Kidney glomerular epithelial cell (primary cell): ENCODE measurements around the gene ASCC1.
A peak's percentile ranks its signal among the peaks of the same experiment; 100 is the strongest.

Source experiments
- DNase-seq: peaks from one replicate; lab custom pipeline; 2025; lab: John Stamatoyannopoulos, UW

Gene ASCC1

DNA sequence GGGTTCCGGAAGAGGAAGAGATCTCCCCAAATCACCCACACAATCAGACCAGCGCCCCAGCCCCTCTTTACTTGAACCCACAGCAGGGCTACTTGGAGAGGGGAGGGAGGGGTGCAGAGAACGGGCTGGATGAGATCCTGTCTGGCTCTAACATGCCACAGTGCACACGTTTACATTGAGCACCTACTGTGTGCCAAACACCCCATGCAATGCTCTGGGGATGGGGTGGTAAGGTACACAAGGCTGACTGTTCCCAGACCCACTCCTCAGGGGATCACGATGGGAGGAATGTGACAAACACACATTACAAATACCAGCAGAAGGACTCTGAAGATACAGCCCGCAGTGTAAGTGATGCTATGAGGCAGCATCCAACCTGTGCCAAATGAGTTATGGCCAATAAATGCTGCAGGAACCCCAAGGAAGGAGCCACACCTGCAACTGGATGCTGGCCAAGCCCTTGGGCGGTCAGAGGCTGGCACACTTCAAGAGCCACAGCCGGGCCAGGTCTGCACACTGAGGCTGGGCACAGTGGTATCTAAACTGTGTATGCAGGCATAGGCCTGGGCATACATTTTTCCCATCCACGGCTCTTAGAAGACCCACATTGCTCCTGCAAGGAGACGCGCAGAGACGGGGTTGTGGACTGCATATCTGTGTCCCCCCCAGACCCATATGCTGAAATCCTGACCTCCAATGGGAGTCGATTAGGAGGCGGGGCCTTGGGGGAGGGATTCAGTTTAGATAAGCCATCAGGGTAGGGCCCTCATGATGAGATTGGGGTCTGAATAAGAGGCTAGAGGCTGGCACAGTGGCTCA lies 134.1 kb downstream of the ASCC1 start:
- DNase-seq = no peak

DNA sequence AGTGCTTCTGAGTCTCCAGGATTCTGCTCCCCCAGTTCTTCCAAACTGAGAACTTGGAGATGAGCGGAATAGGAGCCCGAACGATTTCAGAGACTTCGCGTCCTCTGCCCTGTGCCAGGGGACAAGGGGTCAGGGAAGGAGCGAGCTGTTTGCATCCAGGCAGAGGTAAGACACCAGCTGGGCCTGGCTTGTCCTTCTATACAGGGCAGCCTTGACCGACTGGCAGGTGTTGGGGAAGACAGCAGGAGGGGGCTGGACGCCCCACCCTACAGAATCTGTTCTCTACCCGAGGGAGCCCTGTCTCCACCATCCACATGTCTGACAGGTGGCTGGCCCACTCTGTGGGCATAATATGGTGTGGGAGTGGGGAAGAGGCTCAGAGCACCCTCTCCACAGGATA lies 134.9 kb downstream of the ASCC1 start:
- DNase-seq = no peak

DNA sequence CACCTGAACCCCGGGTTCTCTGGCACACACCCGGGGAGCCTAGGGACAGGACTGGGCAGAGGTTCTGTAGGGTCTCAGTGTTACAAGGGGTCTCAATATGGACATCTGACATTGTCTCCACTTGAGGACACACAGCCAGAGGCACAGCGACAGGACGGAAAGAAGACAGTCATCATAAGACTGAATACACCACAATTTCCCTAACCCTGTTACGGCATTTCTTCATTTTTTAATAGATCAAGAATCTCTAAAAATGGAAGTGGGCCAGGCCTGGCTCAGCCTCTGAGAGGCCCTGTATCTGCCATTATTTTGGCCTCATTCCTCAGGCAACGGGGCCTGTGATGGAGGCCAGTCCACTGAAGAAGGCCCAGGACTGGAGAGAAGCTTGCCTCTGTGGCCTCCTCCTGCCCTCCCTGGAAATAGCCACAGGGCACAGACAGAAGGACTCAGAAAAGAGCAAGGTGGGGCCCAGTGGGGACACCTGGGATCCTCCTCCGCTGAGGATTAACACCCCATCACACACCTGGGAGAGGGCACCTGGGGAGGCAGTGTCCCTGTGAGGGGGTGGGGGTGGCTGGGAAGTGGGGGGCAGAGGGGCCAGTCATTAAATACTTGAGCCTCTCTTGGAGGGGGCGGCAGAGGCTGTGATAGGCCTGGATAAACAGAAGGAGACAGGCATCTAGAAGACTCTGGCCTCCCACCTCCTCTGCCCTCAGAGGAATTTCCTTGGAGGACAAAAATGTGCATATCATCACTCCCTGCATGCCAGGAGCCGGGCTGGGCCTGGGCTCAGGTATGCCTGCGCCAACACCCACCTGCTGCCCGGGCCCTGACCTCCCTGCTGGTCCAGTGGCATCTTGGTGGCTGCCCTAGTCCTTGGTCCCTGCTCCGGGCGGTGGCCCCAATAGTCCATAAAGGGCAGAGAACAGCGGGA lies 135.8 kb downstream of the ASCC1 start:
- DNase-seq = peak; percentile 47

DNA sequence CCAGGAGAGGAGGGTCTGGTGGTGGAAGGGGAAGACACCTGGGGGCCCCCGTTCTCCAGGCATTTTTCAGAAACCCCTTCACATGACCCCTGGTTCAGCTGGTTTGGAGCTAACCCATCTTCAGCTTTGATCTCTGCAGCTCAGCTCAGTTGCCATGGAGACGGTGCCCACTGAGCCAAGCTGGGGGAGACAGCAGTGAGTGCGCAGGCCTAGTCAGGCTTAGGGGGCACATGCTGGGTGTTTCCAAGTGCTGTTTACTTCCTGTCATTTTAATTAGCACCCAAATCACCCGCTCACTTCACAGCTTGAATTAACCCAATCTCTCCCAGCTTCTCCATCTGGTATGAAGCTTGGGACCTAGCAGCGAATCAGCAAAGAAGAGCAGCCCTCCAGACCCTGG lies 136.7 kb downstream of the ASCC1 start:
- DNase-seq = no peak

DNA sequence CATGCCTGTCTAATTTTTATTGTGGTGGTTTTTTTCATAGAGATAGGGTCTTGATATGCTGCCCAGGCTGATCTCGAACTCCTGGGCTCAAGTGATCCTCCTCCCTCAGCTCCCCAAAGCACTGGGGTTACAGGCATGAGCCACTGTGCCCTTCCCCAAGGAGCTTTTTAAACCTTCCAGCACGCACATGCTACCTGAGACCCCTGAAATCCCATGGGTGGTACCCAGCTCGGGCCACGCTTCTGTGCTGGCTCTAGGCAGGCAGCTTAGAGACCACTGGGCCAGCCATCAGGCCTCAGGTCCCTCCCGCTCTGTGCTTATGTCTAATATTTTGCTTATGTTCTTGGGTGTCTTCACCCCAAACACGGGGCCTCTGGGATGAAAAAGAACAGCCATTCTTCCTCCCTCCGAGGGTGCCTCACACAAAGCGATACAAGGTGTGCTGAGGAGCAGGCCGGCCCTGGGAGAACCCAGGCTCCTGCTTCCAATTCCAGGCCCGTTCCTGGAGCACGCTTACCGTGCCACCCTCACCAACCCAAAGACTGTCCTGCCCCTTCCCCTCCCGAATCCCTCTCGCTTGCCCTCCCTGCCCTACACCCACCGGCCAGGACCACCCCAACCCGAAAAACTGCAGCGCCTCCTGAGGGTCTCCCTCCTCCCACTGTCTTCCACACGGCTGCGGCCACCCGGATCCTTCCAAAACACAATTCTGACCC lies 138.6 kb downstream of the ASCC1 start:
- DNase-seq = no peak

DNA sequence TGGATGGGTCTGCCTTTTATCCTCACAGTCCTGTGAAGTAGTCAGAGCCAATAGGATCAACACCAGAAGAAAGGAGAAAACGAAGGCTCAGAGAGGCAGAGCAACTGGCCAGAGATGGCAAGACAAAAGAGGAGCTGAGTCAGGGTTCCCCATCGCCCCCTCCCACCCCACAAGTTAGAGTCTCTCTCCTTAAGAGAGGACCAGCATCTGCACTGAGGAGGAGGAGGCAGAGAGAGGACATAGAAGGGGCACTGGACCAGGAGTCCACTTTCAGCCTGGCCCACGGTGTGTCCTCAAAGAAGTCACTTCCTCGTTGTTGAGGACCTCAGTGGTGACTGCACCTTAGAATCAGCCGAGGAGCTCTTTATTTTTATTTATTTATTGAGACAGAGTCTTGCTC lies 139.3 kb downstream of the ASCC1 start:
- no peak for DNase-seq

DNA sequence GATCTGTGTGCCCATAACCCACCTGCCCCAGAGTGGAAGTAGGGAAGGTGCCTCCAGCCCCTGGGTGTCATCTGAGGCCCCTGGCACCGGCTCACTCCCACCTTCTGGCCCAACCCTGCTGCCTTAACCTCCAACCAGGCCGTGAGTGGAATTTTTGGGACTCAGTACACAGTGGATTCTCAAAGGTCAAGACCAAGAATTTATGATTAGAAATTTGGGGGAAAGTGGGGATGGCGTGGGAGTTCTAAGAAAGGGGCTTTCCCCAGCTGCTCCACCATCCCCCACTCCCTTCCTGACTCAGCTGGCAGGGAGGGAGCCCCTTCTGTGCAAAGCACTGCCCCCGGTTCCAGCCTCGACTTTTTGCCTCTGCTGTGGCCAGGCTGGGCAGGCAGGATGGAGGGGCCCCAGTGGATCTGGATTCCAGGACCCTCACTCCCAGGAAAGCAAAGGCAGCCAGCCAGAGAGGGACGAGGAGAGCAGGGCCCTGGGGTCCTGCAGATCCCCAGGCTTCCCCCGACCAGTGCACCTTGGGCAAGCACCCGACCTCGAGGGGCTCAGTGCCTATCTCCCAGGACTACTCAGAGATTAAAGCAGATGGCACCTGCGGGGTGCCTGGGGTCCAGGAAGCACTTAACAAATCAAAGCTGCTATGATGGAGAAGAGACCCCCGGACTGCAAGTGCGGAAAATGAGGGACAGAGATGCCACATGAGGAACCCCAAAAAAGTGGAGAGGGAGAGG lies 140.5 kb downstream of the ASCC1 start:
- no peak for DNase-seq

DNA sequence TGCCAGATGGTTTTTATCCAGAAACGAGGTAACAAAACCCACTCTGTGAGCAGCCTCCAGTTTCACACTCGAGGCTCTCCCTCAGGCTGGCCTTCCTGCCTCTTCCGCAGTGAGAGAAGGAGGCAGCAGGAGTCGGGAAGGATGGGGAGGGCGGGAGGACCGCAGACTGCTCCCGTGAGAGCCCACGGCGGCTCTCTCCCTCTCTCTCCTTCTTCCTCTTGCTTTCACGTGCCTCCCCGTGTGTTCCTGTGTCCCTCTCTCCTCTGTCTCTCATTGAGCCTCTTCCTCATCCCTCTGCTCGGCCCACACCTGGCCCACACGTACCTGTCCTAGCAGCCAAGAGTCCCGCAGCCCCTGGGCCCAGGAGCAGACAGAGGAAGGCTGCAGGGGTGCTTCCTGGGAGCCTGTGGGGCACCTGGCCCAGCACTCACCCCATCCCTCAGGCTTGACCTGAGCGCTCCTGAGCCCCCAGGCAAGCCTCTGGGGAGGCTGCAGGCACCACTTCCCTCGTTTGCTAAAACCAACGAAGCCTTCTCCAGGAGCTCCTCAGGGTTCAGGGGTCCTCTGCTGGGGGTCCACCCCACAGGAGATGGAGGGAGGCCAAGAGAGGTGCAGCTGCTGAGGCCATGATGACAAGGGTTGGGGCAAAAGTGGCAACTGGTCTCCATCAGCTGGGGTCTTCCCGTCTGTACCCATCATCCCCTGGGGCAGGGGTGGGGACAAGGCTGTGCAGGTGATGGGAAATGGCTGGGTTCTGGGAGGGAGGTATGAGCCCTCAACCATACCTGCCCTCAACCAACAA lies 141.3 kb downstream of the ASCC1 start:
- DNase-seq = no peak

DNA sequence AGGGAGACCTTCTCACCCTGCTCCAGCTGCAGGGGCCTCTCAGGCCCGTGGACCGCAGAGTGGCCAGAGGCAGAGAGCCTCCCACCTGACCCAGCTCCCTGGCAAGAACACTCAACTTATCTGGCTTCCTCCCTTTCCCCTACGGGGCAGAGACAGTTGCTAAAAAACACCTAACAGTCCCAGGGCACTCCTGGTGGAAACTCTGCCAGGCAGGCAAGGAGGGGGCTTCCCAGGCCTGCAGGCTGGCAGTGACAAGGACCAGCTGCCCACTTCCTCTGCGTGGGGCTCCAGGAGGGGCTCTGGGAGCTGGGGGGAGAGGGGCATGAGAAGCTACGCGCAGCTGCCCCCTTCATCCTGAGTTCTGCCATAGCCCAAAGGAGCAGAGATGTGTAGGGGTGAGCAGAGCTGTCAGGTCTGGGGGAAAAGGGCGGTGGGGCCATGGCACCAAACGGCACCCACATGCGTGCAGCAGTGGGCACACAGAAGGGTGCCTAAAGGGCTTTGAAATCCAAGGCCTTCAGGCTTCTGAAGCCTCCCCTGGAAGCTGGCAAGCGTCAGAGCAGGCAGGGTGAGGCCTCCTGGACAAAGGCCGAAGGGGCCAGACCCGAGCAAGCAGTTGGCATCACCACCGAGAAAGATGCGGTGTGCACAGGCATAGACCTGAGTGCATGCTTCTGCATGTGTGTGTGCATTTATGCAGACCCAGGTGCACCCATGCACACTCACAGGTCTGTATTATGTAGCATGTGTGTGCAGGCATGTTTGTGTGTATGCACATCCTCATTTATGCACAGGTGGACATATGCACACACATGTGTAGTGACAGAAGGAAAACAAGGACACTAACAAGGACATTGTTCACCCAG lies 142.1 kb downstream of the ASCC1 start:
- DNase-seq = no peak

DNA sequence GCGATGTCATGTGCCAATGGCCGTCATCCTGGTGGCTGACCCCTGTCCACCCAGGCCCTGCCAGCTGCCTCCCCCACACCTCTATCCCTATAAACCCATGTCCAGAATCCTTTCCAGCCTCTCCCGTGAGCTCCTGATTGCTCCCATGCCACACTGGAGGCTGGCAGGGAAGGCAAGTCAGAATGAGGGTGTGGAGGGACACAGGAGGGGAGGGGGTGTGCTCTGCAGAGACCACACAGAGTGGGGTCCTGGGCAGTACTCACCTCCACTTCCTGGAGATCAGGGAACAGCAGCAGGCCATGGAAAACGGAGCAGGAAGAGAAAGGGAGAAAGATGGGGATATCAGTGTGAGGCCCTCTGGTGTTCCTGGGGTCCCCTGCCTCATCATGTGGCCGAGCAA lies 143.4 kb downstream of the ASCC1 start:
- DNase-seq = no peak

DNA sequence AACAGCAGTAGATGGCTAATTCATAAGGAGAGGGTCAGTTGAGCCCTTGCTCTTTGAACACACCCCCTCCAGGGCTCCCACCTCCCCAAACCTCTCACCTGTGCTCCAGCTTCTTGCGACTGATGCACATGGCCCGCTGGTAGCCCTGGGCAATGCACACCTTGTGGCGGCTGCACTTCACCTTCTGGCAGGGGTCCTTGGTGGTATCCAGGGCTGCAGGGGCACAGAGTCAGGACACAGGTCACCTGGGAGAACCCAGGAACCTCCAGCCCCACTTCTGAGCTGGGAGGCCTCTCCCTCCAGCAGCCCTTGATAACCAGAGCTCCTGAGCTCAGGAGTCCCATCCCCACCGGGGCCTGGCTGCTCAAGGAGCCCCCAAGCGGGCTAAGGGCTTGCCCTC lies 144.0 kb downstream of the ASCC1 start:
- DNase-seq = no peak

DNA sequence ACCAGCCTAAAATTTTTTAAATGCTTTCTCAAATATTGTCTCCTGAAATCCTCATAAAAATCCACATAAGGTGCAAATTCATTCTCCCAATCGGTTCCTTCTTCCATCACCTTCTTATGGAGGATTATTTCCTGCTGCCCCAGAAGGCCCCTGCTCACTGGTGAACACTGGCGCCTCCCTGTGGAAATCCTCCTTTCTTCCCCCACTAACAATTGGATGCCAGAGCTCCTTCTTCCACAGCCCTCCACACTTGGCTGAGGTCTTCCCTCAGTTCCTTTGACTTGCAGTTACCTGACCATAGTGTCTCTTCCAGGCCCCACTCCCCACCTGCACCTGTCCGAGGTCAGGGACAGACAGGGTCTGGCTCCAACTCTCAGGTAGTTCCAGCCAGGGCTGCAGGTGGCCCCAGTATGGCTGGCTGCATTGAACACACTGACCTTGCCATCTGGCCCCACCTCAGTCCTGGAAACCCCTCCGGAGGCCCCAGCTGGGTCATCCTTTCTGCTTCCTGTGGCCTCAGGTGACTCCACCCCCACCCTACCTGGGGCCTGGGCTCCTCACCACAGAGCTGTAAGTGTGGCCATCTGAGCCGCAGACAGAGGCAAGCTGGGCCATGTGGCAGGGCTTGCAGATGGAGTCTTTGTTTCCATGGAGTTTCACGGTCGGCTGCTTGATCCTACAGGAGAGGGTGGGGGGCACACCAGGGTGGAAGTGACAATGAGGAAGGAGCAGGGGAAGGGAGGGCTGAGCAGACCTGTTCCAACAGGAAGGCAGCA lies 146.1 kb downstream of the ASCC1 start:
- no peak for DNase-seq

DNA sequence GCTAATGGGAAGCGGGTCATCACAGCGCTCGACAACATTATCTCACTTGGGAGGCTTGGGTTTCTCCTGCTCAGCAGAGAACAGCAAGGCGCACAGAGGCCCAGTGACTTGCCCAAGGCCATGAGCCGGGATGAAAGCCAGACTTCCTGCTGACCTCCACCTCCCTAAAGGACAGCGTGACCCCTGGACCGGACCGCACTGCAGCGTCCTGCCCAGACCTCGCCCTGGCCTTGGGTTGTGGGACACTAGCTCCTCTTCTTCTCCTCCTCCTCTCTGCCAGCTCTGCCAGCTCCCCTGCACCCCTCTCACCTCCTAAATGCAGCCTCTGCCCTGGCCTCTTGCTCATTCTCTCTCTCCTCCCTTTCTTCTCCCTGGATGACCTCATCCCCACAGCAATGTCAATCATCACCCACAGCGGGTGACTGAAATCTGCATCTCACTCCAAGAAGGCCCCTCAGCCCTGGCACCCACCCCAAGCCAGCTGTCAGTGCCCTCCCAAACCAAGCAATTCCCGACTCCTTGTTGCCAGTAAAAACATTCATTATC lies 147.1 kb downstream of the ASCC1 start:
- DNase-seq = no peak

DNA sequence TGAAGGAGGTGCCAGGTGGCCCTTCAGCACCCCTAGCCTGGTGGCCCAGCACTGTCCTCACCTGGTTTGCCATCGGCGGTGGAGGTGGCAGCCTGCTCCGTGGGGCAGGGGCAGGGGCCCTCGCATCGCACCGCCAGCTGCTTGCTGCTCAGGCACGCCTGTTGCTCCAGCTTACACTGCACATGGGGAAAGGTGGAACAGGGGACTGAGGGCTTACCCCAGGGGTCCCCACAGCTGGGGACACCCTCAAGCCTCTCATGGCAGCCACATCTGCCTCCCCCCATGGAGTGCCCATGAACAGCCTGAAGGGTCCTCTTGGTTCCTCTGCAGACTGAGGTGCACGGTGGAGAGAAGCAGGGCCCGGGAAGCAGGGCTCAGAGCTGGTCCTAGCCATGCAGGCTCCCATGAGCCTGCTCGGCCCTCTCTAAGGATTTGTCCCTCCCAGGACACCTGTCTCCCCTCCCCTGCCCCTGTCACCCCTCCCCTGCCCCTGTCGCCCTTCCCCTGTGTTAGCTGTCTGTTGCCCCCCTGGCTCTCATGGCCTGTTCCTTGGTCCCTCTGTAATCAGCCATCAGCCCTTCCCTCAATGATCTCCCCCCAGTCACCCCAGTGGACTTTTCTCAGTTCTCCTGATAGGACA lies 147.8 kb downstream of the ASCC1 start:
- no peak for DNase-seq

DNA sequence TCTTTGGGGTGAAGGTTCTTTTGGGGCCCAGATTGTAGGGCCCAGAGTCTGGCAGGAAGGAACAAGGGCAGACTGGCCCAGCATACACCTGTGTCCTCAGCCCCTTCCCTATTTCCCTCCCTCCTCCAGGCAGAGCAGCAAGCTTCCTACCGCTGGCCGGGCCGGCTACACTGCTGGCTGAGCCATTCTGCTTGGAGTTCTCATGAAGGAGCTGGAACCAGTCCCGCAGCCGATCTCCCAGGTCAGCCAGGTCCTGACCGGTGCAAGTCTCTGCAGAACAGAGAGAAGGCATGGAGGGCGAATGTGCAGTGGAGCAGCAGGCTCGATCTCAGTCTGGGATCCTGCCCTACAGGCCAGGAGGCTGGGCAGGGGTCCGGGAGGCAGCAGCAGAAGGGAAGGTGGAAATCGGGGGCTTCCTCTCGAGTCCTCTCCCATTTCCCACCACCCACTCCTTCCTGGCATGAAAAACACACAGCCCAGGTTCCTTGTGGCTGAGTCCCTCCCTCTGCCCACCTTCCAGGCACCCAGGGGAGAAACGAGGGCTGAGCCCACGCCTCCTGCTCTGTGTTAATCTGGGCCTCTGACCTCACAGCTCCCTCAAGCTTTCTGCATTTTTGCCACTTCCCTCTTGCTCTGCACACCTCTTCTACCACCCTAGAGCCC lies 148.5 kb downstream of the ASCC1 start:
- DNase-seq = no peak

DNA sequence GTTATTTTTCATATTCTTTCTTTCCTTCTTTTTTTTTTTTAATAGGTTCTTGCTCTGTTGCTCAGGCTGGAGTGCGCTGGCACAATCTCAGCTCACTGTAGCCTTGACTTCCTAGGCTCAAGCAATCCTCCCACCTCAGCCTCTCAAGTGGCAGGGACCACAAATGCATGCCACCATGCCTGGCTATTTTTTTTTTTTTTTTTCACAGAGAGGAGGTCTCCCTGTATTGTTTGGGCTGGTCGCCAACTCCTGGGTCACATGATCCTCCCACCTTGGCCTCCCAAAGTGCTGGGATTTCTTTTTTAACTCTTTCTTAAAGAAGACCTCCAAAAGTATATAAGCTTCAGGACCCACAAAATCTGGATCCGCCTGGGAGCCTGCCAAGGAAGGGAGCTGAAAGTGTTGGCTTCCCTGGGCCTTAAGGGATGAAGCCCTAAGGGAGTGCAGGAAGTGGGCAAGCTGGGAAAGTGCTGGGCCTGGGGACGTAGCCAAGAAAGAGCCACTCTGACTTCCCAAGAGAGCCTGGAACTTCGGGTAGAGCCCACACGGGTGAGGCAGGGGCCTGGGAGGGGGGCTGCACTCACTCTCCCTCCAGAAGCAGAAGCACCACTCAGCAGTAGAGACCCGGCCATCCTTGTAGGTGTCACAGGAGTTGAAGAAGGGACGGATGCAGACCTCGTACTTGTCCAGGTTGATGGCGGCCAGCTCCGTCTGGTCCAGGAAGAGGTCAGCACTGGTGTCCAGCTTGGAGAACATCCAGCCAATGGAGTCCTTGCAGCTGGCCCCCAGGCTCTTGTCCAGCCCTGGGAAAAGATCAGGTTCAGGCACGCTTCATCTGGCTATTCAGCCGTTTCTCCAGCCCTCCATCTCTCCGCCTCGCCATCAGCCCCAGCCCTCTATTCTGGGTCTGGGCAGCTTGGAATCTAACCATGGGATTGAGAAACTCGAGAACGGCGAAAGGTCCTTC lies 149.5 kb downstream of the ASCC1 start:
- DNase-seq = no peak
